Smooth muscle cell of the brain vasculature (primary cell): ENCODE results near the gene ECEL1.

Source experiments
- DNase-seq: peaks from one replicate; pipeline ENCODE4 v3.0.0-alpha.2; 2012; ENCODE audit warnings: low read depth, low spot score

Gene ECEL1

GRCh38 chr2:232523402-232523681 lies 35.7 kb upstream of the ECEL1 start:
- no peak for DNase-seq

GRCh38 chr2:232522623-232523401 lies 35.2 kb upstream of the ECEL1 start:
- no peak for DNase-seq

GRCh38 chr2:232521959-232522622 lies 34.5 kb upstream of the ECEL1 start:
- DNase-seq, result no peak

- no peak for DNase-seq
Measured at GRCh38 chr2:232521098-232521497, 33.5 kb upstream of the ECEL1 start.

GRCh38 chr2:232520489-232520888 lies 32.9 kb upstream of the ECEL1 start:
- DNase-seq, result no peak

- DNase-seq, result no peak
Measured at GRCh38 chr2:232519581-232520438, 32.2 kb upstream of the ECEL1 start, which contains the start of gene PRSS56. Gene PRSS56 (plus strand): TSS chr2:232520388. CDS start chr2:232520599, 211 bp downstream.

GRCh38 chr2:232518844-232519243 lies 31.2 kb upstream of the ECEL1 start:
- DNase-seq, result no peak

GRCh38 chr2:232516551-232516950 lies 28.9 kb upstream of the ECEL1 start:
- DNase-seq, result no peak

- no peak for DNase-seq
Measured at GRCh38 chr2:232515639-232516038, 28.0 kb upstream of the ECEL1 start.

- no peak for DNase-seq
Measured at GRCh38 chr2:232513353-232513752, 25.7 kb upstream of the ECEL1 start.

GRCh38 chr2:232512602-232513001 lies 25.0 kb upstream of the ECEL1 start:
- DNase-seq, result no peak

- no peak for DNase-seq
Measured at GRCh38 chr2:232511336-232511890, 23.8 kb upstream of the ECEL1 start.

- no peak for DNase-seq
Measured at GRCh38 chr2:232508251-232508650, 20.6 kb upstream of the ECEL1 start.

GRCh38 chr2:232506709-232507108 lies 19.1 kb upstream of the ECEL1 start:
- DNase-seq, result no peak

GRCh38 chr2:232505856-232506255 lies 18.2 kb upstream of the ECEL1 start:
- DNase-seq, result no peak

GRCh38 chr2:232504438-232504837 lies 16.8 kb upstream of the ECEL1 start:
- DNase-seq, result no peak

GRCh38 chr2:232503809-232504323 lies 16.2 kb upstream of the ECEL1 start:
- DNase-seq, result no peak

GRCh38 chr2:232502911-232503808 lies 15.5 kb upstream of the ECEL1 start:
- no peak for DNase-seq

- no peak for DNase-seq
Measured at GRCh38 chr2:232502511-232502910, 14.9 kb upstream of the ECEL1 start.

GRCh38 chr2:232501794-232502390 lies 14.3 kb upstream of the ECEL1 start:
- no peak for DNase-seq
